NT2/D1 (cell line): ENCODE measurements around the gene ZMYND10.
A peak's percentile ranks its signal among the peaks of the same experiment; 100 is the strongest.

Experiments used
- DNase-seq: peaks from one replicate; pipeline ENCODE4 v3.0.0-alpha.2; 2011; ENCODE audit warnings: low read depth, low spot score
- H3K27me3 ChIP-seq: 2 replicates; pipeline ENCODE4 v1.6.0; 2011; ENCODE audit warnings: mild to moderate bottlenecking; ENCODE audit not compliant: insufficient read length, insufficient read depth
- H3K36me3 ChIP-seq: 2 replicates; pipeline ENCODE4 v1.6.1; 2011; ENCODE audit warnings: mild to moderate bottlenecking, low read length, mixed read lengths; ENCODE audit not compliant: insufficient read depth, insufficient read length
- H3K4me1 ChIP-seq: 2 replicates; pipeline ENCODE4 v1.5.1; 2011; ENCODE audit not compliant: insufficient read depth, insufficient read length
- H3K4me3 ChIP-seq: 2 replicates; pipeline ENCODE4 v1.5.1; 2011; ENCODE audit warnings: low read depth; ENCODE audit not compliant: insufficient read length
- H3K9ac ChIP-seq: 2 replicates; pipeline ENCODE4 v1.6.0; 2011; ENCODE audit warnings: low read depth; ENCODE audit not compliant: insufficient read length
- H3K9me3 ChIP-seq: 2 replicates; pipeline ENCODE4 v1.5.1; 2011; ENCODE audit warnings: mild to moderate bottlenecking, low read length; ENCODE audit not compliant: insufficient read depth
- SUZ12 ChIP-seq: IDR thresholded peaks from 2 replicates; pipeline ENCODE4 v1.6.1; 2011; ENCODE audit not compliant: insufficient read length, insufficient read depth; ENCODE audit errors: extremely low read depth
- YY1 ChIP-seq: IDR thresholded peaks from 2 replicates; pipeline ENCODE4 v1.6.1; 2011; ENCODE audit not compliant: insufficient read length, insufficient read depth
- ZNF274 ChIP-seq: IDR thresholded peaks from 2 replicates; pipeline ENCODE4 v1.6.1; 2011; ENCODE audit warnings: mild to moderate bottlenecking, low read depth, low read length

The ZMYND10 gene

DNA sequence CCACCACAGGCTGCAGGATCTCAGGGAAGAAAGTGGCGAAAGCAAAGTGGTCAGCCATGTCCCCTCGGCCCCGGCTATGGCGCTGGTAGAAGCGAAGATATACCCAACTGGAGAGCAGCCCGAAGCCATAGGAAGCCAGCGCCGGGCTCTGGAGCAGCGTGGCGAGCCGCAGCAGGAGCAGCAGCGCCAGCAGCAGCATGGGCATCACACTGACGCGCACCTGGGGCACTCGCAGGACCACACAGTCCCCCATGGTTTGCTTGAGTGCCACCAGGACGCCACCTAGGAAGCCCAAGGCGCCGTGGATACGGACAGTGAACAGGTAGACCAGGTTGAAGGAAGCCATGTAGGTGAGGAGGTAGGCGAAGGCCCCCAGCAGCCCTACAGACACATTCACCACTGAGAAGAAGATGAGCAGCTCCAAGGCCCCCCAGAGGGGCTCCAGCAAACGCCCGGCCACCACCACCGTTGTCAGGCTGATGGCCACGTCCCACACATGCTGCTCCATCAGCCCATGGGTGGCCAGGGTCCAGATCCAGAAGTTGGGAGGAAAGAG is 12.9 kb upstream of the ZMYND10 start:
- H3K4me3 ChIP-seq: peak overlapping the region; percentile 92
- peaks cover 6% of the 10 kb centered on the region for H3K27me3 ChIP-seq
- H3K4me1 ChIP-seq: peaks cover 25% of the 10 kb centered on the region
- H3K36me3 ChIP-seq: peaks cover 54% of the 10 kb centered on the region
- no peak for TF ChIP-seq YY1
- no peaks in the 10 kb centered on the region for H3K9me3 ChIP-seq
- peak overlapping the region; percentile 98 for H3K9ac ChIP-seq
- DNase-seq: no peak

GRCh38 chr3:50357481-50357880 is 11.9 kb upstream of the ZMYND10 start:
- peak overlapping the region; percentile 63 for H3K9ac ChIP-seq
- peaks cover 61% of the 10 kb centered on the region for H3K36me3 ChIP-seq
- peak overlapping the region; percentile 92 for H3K4me3 ChIP-seq
- DNase-seq: no peak
- H3K9me3 ChIP-seq: no peaks in the 10 kb centered on the region
- H3K4me1 ChIP-seq: peaks cover 25% of the 10 kb centered on the region
- peaks cover 3% of the 10 kb centered on the region for H3K27me3 ChIP-seq
- TF ChIP-seq ZNF274: no peak
- TF ChIP-seq YY1: no peak
- no peak for TF ChIP-seq SUZ12

DNA sequence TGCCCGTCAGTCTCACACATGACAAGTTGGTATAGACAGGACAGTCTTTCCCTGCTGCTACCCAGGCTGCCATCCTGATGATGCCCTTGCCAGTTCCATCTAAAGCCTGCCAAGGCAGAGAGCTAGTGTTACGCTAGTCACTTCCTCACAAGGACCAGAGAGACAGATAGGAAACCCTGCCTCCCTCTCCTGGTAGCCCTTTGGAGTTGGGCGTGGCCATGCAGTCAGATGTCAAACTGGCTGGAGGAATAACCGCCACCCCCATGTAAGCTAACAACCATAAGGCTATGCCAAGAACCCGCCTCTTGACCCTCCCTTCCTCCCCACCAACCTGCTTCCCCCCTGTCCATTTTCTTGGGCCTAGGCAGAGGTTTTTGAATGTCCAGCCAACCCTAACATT is 11.0 kb upstream of the ZMYND10 start:
- no peaks in the 10 kb centered on the region for H3K9me3 ChIP-seq

DNA sequence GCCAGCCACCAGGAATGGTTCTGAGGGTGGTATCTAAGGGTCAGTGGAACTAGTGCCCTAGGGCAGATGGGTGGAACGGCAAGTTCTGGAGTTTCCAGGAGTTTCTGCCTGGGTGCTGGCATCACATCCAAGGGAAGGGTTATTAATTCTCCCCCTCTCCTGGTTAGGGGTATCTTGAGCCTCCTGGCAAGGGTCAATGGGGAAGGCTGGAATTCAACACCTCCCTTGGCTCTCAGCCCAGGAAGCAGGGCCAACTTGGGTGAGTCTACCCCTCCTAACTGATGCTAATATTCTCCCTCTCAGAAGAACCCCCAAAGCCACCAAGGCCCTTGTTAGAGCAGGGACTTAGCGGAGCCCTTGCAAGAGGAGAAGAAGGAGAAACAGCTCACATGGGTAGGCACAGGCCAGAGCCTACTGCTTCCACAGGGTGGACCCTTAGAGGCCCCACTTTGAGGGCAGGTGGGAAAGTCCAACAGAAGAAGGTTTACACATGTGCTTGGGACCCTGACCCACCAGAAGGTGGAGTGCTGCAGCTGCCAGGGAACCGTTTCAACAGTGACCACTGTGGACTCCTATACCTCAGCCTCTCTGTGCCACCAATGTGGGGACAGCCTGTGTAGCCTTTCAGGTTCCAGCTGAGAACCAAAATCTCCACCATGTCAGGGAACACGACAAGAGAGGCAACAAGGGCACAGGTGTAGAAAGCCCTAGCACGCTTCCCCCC is 10.5 kb upstream of the ZMYND10 start:
- DNase-seq: no peak
- no peak overlapping the region for H3K4me3 ChIP-seq
- peaks cover 27% of the 10 kb centered on the region for H3K4me1 ChIP-seq
- H3K9ac ChIP-seq: peak overlapping the region; percentile 8
- H3K9me3 ChIP-seq: no peaks in the 10 kb centered on the region
- TF ChIP-seq YY1: no peak
- TF ChIP-seq ZNF274: no peak
- TF ChIP-seq SUZ12: no peak
- peaks cover 69% of the 10 kb centered on the region for H3K36me3 ChIP-seq
- peaks cover 3% of the 10 kb centered on the region for H3K27me3 ChIP-seq

More for the DNA sequence above, 11.0 kb upstream of the ZMYND10 start:
- H3K4me3 ChIP-seq: no peak overlapping the region
- no peak for DNase-seq
- peaks cover 3% of the 10 kb centered on the region for H3K27me3 ChIP-seq
- H3K9ac ChIP-seq: no peak overlapping the region
- TF ChIP-seq YY1 (no peak), ZNF274 (no peak), SUZ12 (no peak)
- peaks cover 25% of the 10 kb centered on the region for H3K4me1 ChIP-seq
- peaks cover 65% of the 10 kb centered on the region for H3K36me3 ChIP-seq

GRCh38 chr3:50354850-50355249 is 9.3 kb upstream of the ZMYND10 start:
- H3K4me3 ChIP-seq: no peak overlapping the region
- TF ChIP-seq ZNF274 (no peak), SUZ12 (no peak), YY1 (no peak)
- no peaks in the 10 kb centered on the region for H3K9me3 ChIP-seq
- no peak overlapping the region for H3K9ac ChIP-seq
- no peaks in the 10 kb centered on the region for H3K27me3 ChIP-seq
- H3K4me1 ChIP-seq: peaks cover 24% of the 10 kb centered on the region
- H3K36me3 ChIP-seq: peaks cover 69% of the 10 kb centered on the region
- DNase-seq: no peak

DNA sequence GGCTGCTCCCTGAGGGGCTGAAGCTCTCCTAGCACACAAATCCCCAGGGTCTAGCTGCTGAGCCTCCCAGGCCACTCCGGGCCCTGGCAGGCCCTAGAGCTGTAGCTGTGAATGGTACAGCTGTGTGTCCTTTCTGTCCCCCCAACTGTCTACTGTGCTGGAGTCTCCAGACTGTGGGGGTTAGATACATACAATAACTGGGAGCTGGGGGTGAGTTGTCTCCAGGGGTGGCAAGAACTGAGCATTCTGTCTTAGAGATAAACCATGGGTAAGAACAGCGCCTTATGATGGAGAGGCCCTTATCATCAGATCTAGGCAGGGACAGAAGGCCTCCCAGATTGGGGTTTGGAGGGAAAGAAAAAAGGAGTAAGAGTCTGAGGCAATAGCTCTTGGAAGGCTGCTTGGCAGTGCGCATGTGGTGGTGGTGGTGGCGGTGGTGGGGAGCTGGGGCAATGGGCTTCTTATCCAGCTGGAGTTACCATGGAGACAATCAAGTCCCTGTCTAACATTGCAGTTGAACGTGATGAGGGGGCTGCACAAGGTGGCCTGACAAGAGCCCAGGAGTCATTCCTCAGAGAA is 8.7 kb upstream of the ZMYND10 start:
- H3K27me3 ChIP-seq: no peaks in the 10 kb centered on the region
- no peaks in the 10 kb centered on the region for H3K9me3 ChIP-seq
- H3K4me3 ChIP-seq: no peak overlapping the region
- no peak for TF ChIP-seq ZNF274
- no peak for TF ChIP-seq YY1
- no peak for TF ChIP-seq SUZ12
- peaks cover 26% of the 10 kb centered on the region for H3K4me1 ChIP-seq
- no peak overlapping the region for H3K9ac ChIP-seq
- H3K36me3 ChIP-seq: peaks cover 73% of the 10 kb centered on the region
- DNase-seq: no peak

DNA sequence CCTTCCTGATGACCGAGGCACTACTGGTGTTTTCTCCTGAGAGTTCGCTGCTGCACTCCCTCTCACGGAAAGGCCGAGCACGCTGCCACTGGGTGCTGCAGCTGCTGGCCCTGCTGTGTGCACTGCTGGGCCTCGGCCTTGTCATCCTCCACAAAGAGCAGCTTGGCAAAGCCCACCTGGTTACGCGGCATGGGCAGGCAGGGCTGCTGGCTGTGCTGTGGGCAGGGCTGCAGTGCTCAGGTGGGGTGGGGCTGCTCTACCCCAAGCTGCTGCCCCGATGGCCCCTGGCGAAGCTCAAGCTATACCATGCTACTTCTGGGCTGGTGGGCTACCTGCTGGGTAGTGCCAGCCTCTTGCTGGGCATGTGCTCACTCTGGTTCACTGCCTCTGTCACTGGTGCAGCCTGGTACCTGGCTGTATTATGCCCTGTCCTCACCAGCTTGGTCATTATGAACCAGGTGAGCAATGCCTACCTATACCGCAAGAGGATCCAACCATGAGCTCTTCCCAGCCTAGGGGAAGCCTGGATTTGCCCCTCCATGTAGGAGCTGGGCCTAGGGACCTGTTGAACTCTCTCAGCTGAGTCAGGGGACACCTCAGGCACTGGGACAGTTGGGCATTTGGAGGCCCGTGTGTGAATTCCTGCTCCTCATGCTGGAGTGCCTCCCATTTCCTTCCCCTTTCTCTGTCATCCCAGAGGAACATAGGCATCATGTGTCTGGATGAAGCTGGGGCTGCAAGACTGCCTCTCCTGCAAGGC is 7.9 kb upstream of the ZMYND10 start:
- no peaks in the 10 kb centered on the region for H3K27me3 ChIP-seq
- TF ChIP-seq ZNF274: no peak
- TF ChIP-seq YY1: no peak
- no peak for TF ChIP-seq SUZ12
- H3K9ac ChIP-seq: peak overlapping the region; percentile 17
- no peak for DNase-seq
- peaks cover 22% of the 10 kb centered on the region for H3K4me1 ChIP-seq
- H3K36me3 ChIP-seq: peaks cover 77% of the 10 kb centered on the region
- H3K9me3 ChIP-seq: no peaks in the 10 kb centered on the region
- no peak overlapping the region for H3K4me3 ChIP-seq
